Peyer's patch (tissue), 4 donors: ENCODE data around the gene EVL.

Source experiments
- POLR2A ChIP-seq, 2 donors: fragments of 450-650 bp; IDR thresholded peaks; one replicate each; pipeline ENCODE4 v1.5.1; 2017; ENCODE audit warnings: antibody characterized with exemption in 2 of 2, mild to moderate bottlenecking in 2 of 2, moderate library complexity in 2 of 2
- TF ChIP-seq, protein P1 (sequence below), 6 experiments: fragments of 450-650 bp in 4 of 6; fragments of 200-600 bp in 2 of 6; sonication (generic) in 1 of 6; IDR thresholded peaks; one replicate each; pipeline ENCODE4 v1.5.1; 2017 to 2019; ENCODE audit warnings: antibody characterized with exemption in 6 of 6, mild to moderate bottlenecking in 3 of 6, moderate library complexity in 1 of 6

DNA sequence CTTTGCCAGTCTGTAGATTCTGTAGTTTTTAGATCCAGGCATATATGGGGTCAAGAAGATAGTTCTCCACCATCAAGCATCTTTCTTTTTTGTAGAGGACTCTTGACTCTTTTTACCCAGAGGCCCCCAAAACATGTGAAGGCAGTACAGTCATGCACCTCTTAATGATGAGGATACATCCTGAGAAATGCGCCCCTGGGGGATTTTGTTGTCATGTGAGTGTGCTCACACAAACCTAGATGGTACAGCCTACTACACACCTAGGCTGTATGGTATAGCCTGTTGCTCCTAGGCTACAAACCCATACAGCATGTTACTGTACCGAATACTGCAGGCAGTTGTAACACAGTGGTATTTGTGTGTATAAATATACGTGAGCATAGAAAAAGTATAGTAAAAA, 23.0 kb downstream of the EVL start:
- TF ChIP-seq, protein P1, sequence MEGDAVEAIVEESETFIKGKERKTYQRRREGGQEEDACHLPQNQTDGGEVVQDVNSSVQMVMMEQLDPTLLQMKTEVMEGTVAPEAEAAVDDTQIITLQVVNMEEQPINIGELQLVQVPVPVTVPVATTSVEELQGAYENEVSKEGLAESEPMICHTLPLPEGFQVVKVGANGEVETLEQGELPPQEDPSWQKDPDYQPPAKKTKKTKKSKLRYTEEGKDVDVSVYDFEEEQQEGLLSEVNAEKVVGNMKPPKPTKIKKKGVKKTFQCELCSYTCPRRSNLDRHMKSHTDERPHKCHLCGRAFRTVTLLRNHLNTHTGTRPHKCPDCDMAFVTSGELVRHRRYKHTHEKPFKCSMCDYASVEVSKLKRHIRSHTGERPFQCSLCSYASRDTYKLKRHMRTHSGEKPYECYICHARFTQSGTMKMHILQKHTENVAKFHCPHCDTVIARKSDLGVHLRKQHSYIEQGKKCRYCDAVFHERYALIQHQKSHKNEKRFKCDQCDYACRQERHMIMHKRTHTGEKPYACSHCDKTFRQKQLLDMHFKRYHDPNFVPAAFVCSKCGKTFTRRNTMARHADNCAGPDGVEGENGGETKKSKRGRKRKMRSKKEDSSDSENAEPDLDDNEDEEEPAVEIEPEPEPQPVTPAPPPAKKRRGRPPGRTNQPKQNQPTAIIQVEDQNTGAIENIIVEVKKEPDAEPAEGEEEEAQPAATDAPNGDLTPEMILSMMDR (IDR thresholded peaks at IDR 0.05), result no peak
- no peak for TF ChIP-seq POLR2A (IDR thresholded peaks at IDR 0.05)
